Mammary epithelial cell (primary cell): ENCODE data around the gene FBXL16.

Experiments used
- CTCF ChIP-seq, 2 donors: IDR thresholded peaks in 1 of 2; conservative IDR thresholded peaks in 1 of 2; 2 replicates each; pipeline ENCODE4 v1.5.1; 2011 to 2012; ENCODE audit warnings: inconsistent platforms in 2 of 2, low read length in 2 of 2, mild to moderate bottlenecking in 2 of 2, control low read depth in 1 of 2, low read depth in 1 of 2; ENCODE audit not compliant: insufficient read depth in 1 of 2; ENCODE audit errors: extremely low read depth in 1 of 2
- EZH2 ChIP-seq: IDR thresholded peaks from 2 replicates; pipeline ENCODE4 v1.6.1; 2012; ENCODE audit warnings: low read length, inconsistent platforms, borderline replicate concordance

- peak; percentile 59 to 64 for TF ChIP-seq CTCF (conservative IDR thresholded peaks at IDR 0.05 in 1 of 2, IDR thresholded peaks at IDR 0.05 in 1 of 2; ENCODE audit: extremely low read depth in 1 of 2, insufficient read depth in 1 of 2, low read depth in 1 of 2, low read length in 2 of 2)
- TF ChIP-seq EZH2, result no peak
Observed at GRCh38 chr16:667780-668518, 37.7 kb downstream of the FBXL16 start, which contains the start of gene RHOT2.
